Measurements from ENCODE around the gene NRM.

- TF ChIP-seq, protein P1, sequence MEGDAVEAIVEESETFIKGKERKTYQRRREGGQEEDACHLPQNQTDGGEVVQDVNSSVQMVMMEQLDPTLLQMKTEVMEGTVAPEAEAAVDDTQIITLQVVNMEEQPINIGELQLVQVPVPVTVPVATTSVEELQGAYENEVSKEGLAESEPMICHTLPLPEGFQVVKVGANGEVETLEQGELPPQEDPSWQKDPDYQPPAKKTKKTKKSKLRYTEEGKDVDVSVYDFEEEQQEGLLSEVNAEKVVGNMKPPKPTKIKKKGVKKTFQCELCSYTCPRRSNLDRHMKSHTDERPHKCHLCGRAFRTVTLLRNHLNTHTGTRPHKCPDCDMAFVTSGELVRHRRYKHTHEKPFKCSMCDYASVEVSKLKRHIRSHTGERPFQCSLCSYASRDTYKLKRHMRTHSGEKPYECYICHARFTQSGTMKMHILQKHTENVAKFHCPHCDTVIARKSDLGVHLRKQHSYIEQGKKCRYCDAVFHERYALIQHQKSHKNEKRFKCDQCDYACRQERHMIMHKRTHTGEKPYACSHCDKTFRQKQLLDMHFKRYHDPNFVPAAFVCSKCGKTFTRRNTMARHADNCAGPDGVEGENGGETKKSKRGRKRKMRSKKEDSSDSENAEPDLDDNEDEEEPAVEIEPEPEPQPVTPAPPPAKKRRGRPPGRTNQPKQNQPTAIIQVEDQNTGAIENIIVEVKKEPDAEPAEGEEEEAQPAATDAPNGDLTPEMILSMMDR (IDR thresholded peaks at IDR 0.05) = no peak
- no peak for TF ChIP-seq TEAD4 (CRISPR knock-in tag; IDR thresholded peaks at IDR 0.05)
Observed at GRCh38 chr6:30643656-30644055, 47.1 kb downstream of the NRM start.

Data from WTC11 (cell line).